Kidney (tissue), 14 donors: ENCODE results near the gene TECTA. TPM values are rescaled to one million over a fixed set of nuclear protein-coding genes. Genes with fewer than 3 reads are reported as not detected.

Source experiments
- DNase-seq, 5 donors: peaks; one replicate each; pipeline ENCODE4 v3.0.0-alpha.2; 2013 to 2020
- FAIRE-seq: peaks from 2 replicates; lab custom pipeline; 2012; peaks lifted over from hg19 to GRCh38; lab: Jason Lieb, UNC
- H3K27ac ChIP-seq, 2 donors: one replicate each; pipeline ENCODE4 v1.7.0; 2013; ENCODE audit warnings: low read depth in 2 of 2, low read length in 2 of 2, inconsistent platforms in 1 of 2
- H3K27me3 ChIP-seq: one replicate; pipeline ENCODE4 v1.7.1; 2013; ENCODE audit warnings: low read length, inconsistent platforms; ENCODE audit not compliant: control insufficient read depth, insufficient read depth
- H3K36me3 ChIP-seq, 3 donors: one replicate each; pipeline versions ENCODE4 v1.7.0 to v1.7.1; 2013; ENCODE audit warnings: low read length in 3 of 3, control low read depth in 1 of 3, inconsistent platforms in 1 of 3; ENCODE audit not compliant: insufficient read depth in 3 of 3, control insufficient read depth in 2 of 3
- H3K4me1 ChIP-seq, 3 donors: one replicate each; pipeline versions ENCODE4 v1.7.0 to v1.7.1; 2013; ENCODE audit warnings: low read length in 3 of 3, inconsistent platforms in 1 of 3, low read depth in 1 of 3; ENCODE audit not compliant: control insufficient read depth in 2 of 3, insufficient read depth in 2 of 3
- H3K4me3 ChIP-seq, 3 donors: one replicate each; pipeline versions ENCODE4 v1.7.0 to v1.8.1; 2013; ENCODE audit warnings: low read length in 3 of 3, control low read depth in 1 of 3, inconsistent platforms in 1 of 3
- H3K9ac ChIP-seq, 3 donors: one replicate each; pipeline versions ENCODE4 v1.7.0 to v1.7.1; 2013; ENCODE audit warnings: low read length in 3 of 3, control low read depth in 1 of 3, inconsistent platforms in 1 of 3
- H3K9me3 ChIP-seq, 3 donors: one replicate each; pipeline versions ENCODE4 v1.7.0 to v1.7.1; 2013; ENCODE audit warnings: low read length in 3 of 3, control low read depth in 1 of 3, inconsistent platforms in 1 of 3; ENCODE audit not compliant: control insufficient read depth in 2 of 3, insufficient read depth in 1 of 3
- CTCF ChIP-seq: IDR thresholded peaks from 3 replicates; pipeline ENCODE4 v1.5.1; 2012; ENCODE audit warnings: mild to moderate bottlenecking, moderate library complexity, borderline replicate concordance; ENCODE audit not compliant: insufficient read depth; ENCODE audit errors: extremely low read depth
- intact Hi-C: fragments of 100-400 bp; cut with DNase I; formaldehyde crosslinking; loops from one replicate; pipeline ENCODE4 v1.11.1; 2022
- polyA plus RNA-seq: library from polyadenylated mRNA; stranded (reverse); fragments of 350-450 nt; fragmentation: Illumina TruSeq; extraction: RNeasy Lipid Tissue Mini Kit (QIAGEN cat#74804); gene quantifications from one replicate; pipeline ENCODE4 v1.2.3, GENCODE V29; 2014; ENCODE audit warnings: low read depth, low replicate concordance; ENCODE audit not compliant: insufficient read depth
- total RNA-seq: library from RNA; stranded (reverse); fragmentation: NEBNext Ultra II Directional; extraction: Animal tissue kit (Norgen Biotek cat#: 25700); gene quantifications from one replicate; pipeline ENCODE4 v1.2.1, GENCODE V29; 2021
- donor health status: control.
- donor health status: control.
- donor health status: control.
- donor health status: control.
- donor health status: control.
- donor health status: DM: yes; HTN: yes; CAD: no.
- donor health status: Normal renal cell carcinoma (clear cell type).

TECTA gene
- total and polyA plus RNA-seq, 2 donors from 2014 or later, result 0.54 to 1.2 TPM

GRCh38 chr11:121229495-121230215 lies 128.6 kb downstream of the TECTA start:
- no peak overlapping the region for H3K4me3 ChIP-seq
- no peak for FAIRE-seq
- no peaks in the 10 kb centered on the region for H3K27me3 ChIP-seq
- H3K4me1 ChIP-seq, result peaks cover 0 to 8% (median 2%) of the 10 kb centered on the region in 3 donors
- no peaks in the 10 kb centered on the region for H3K36me3 ChIP-seq
- no peak for DNase-seq
- no peak overlapping the region for H3K27ac ChIP-seq
- peaks cover 0 to 3% (median 0%) of the 10 kb centered on the region in 3 donors for H3K9me3 ChIP-seq
- no peak for TF ChIP-seq CTCF
- intact Hi-C loops, result no loop called here
- H3K9ac ChIP-seq, result no peak overlapping the region

GRCh38 chr11:121231576-121232278 lies 130.7 kb downstream of the TECTA start:
- H3K4me1 ChIP-seq, result peaks cover 0 to 4% (median 0%) of the 10 kb centered on the region in 3 donors
- no peak for DNase-seq
- intact Hi-C loops, result no loop called here
- no peak for TF ChIP-seq CTCF
- no peaks in the 10 kb centered on the region for H3K36me3 ChIP-seq
- no peak overlapping the region for H3K9ac ChIP-seq
- H3K27me3 ChIP-seq, result no peaks in the 10 kb centered on the region
- peak overlapping the region; percentile 30 to 60 for H3K27ac ChIP-seq
- FAIRE-seq, result no peak
- no peak overlapping the region for H3K4me3 ChIP-seq
- peaks cover 0 to 3% (median 0%) of the 10 kb centered on the region in 3 donors for H3K9me3 ChIP-seq

GRCh38 chr11:121235057-121235456 lies 134.0 kb downstream of the TECTA start:
- H3K9me3 ChIP-seq, result no peaks in the 10 kb centered on the region
- DNase-seq (no peak), FAIRE-seq (no peak)
- H3K36me3 ChIP-seq, result no peaks in the 10 kb centered on the region
- H3K27ac ChIP-seq, result no peak overlapping the region
- no peak overlapping the region for H3K9ac ChIP-seq
- no peak overlapping the region for H3K4me3 ChIP-seq
- TF ChIP-seq CTCF, result no peak
- no peaks in the 10 kb centered on the region for H3K27me3 ChIP-seq
- intact Hi-C loops, result no loop called here
- H3K4me1 ChIP-seq, result peaks cover 0 to 4% (median 0%) of the 10 kb centered on the region in 3 donors
